ENCODE measurements around the gene FBN2.

- TF ChIP-seq POLR2A (IDR thresholded peaks at IDR 0.05; ENCODE audit: low read depth): no peak
- TF ChIP-seq, protein P1, sequence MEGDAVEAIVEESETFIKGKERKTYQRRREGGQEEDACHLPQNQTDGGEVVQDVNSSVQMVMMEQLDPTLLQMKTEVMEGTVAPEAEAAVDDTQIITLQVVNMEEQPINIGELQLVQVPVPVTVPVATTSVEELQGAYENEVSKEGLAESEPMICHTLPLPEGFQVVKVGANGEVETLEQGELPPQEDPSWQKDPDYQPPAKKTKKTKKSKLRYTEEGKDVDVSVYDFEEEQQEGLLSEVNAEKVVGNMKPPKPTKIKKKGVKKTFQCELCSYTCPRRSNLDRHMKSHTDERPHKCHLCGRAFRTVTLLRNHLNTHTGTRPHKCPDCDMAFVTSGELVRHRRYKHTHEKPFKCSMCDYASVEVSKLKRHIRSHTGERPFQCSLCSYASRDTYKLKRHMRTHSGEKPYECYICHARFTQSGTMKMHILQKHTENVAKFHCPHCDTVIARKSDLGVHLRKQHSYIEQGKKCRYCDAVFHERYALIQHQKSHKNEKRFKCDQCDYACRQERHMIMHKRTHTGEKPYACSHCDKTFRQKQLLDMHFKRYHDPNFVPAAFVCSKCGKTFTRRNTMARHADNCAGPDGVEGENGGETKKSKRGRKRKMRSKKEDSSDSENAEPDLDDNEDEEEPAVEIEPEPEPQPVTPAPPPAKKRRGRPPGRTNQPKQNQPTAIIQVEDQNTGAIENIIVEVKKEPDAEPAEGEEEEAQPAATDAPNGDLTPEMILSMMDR (IDR thresholded peaks at IDR 0.05): no peak
Observed at GRCh38 chr5:128376577-128376976, 161.5 kb downstream of the FBN2 start.

Measured in esophagus muscularis mucosa (tissue), 3 donors.